Endothelial cell of umbilical vein (primary cell): ENCODE measurements around the gene TM9SF3.
"Not testable (repeated sequence)": the region's sequence is repeated elsewhere in the genome, so short reads cannot be mapped to it uniquely, and the experiment has no call there.

Experiments used
- CTCF ChIP-seq, 2 donors: IDR thresholded peaks; 1 replicate in 1 of 2; 2 replicates in 1 of 2; pipeline ENCODE4 v1.5.1; 2011; ENCODE audit warnings: low read length in 2 of 2, mild to moderate bottlenecking in 2 of 2, moderate library complexity in 2 of 2, control low read depth in 1 of 2, inconsistent platforms in 1 of 2, low read depth in 1 of 2; ENCODE audit not compliant: insufficient read depth in 1 of 2; ENCODE audit errors: extremely low read depth in 1 of 2
- EZH2 ChIP-seq: IDR thresholded peaks from 2 replicates; pipeline ENCODE4 v1.6.1; 2012; ENCODE audit warnings: borderline replicate concordance, low read depth, mild to moderate bottlenecking, moderate library complexity, low read length, inconsistent platforms; ENCODE audit not compliant: severe bottlenecking
- FOS ChIP-seq: IDR thresholded peaks from 2 replicates; pipeline ENCODE4 v1.6.1; 2011; ENCODE audit warnings: mild to moderate bottlenecking, low read length, moderate library complexity, borderline replicate concordance; ENCODE audit not compliant: insufficient read depth
- MYC ChIP-seq: IDR thresholded peaks from one replicate; pipeline ENCODE4 v1.6.1; 2011; ENCODE audit warnings: mild to moderate bottlenecking, low read depth, low read length
- POLR2A ChIP-seq: IDR thresholded peaks from 2 replicates; pipeline ENCODE4 v1.6.1; 2012; ENCODE audit warnings: low read depth, mild to moderate bottlenecking, control low read depth, low read length
- POLR2AphosphoS5 ChIP-seq: IDR thresholded peaks from 2 replicates; pipeline ENCODE4 v1.6.1; 2012; ENCODE audit warnings: low read depth, mild to moderate bottlenecking, control low read depth, low read length, moderate library complexity; ENCODE audit not compliant: insufficient read depth
- TF ChIP-seq, protein P1 (sequence below): IDR thresholded peaks from 2 replicates; pipeline ENCODE4 v1.6.1; 2011; ENCODE audit not compliant: insufficient read depth, insufficient read length

GRCh38 chr10:96574564-96574963, 12.2 kb downstream of the TM9SF3 start:
- not testable (repeated sequence) for TF ChIP-seq CTCF (IDR thresholded peaks at IDR 0.05; ENCODE audit: extremely low read depth in 1 of 2, insufficient read depth in 1 of 2, low read depth in 1 of 2, low read length in 2 of 2); MYC; POLR2A; FOS; POLR2AphosphoS5; EZH2
- TF ChIP-seq, protein P1, sequence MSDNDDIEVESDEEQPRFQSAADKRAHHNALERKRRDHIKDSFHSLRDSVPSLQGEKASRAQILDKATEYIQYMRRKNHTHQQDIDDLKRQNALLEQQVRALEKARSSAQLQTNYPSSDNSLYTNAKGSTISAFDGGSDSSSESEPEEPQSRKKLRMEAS: not testable (repeated sequence)
